HG02938 (cell line): ENCODE data around the gene UTP25.

Experiments used
- ATAC-seq: cut with Tn5 transposase; IDR thresholded peaks from one replicate; pipeline ENCODE4 v1.9.1; 2021; ENCODE audit warnings: mild to moderate bottlenecking, moderate library complexity; ENCODE audit not compliant: unreplicated experiment

Gene UTP25

GRCh38 chr1:209837671-209838070 lies 9.9 kb downstream of the UTP25 start:
- ATAC-seq: no peak

GRCh38 chr1:209838537-209838936 lies 10.8 kb downstream of the UTP25 start:
- ATAC-seq: no peak

- ATAC-seq: no peak
These were observed 12.2 kb downstream of the UTP25 start for GRCh38 chr1:209839875-209840546.

- ATAC-seq: no peak
These were observed 12.8 kb downstream of the UTP25 start for GRCh38 chr1:209840611-209841010.

GRCh38 chr1:209844695-209845407 lies 17.1 kb downstream of the UTP25 start:
- no peak for ATAC-seq

GRCh38 chr1:209845408-209845725 lies 17.6 kb downstream of the UTP25 start:
- ATAC-seq: no peak

- ATAC-seq: no peak
These were observed 21.6 kb downstream of the UTP25 start for GRCh38 chr1:209849388-209849787.

GRCh38 chr1:209850342-209850979 lies 22.7 kb downstream of the UTP25 start:
- peak; percentile 67 for ATAC-seq

- ATAC-seq: no peak
These were observed 25.9 kb downstream of the UTP25 start for GRCh38 chr1:209853676-209854075.

GRCh38 chr1:209854196-209854595 lies 26.4 kb downstream of the UTP25 start:
- no peak for ATAC-seq

GRCh38 chr1:209855006-209855405 lies 27.2 kb downstream of the UTP25 start:
- no peak for ATAC-seq

GRCh38 chr1:209855623-209856022 lies 27.9 kb downstream of the UTP25 start:
- ATAC-seq: no peak

- ATAC-seq: no peak
These were observed 30.9 kb downstream of the UTP25 start for GRCh38 chr1:209858561-209859103.

GRCh38 chr1:209860293-209860881 lies 32.6 kb downstream of the UTP25 start:
- ATAC-seq: peak; percentile 97

GRCh38 chr1:209861242-209861641 lies 33.5 kb downstream of the UTP25 start:
- no peak for ATAC-seq

- no peak for ATAC-seq
These were observed 34.9 kb downstream of the UTP25 start for GRCh38 chr1:209862391-209863356.

- no peak for ATAC-seq
These were observed 36.2 kb downstream of the UTP25 start for GRCh38 chr1:209863766-209864485.

GRCh38 chr1:209866201-209866600 lies 38.4 kb downstream of the UTP25 start:
- ATAC-seq: no peak

GRCh38 chr1:209869291-209870149 lies 41.7 kb downstream of the UTP25 start:
- ATAC-seq: no peak
